ENCODE measurements around the gene CLEC4G.
"Not testable (repeated sequence)": the region's sequence is repeated elsewhere in the genome, so short reads cannot be mapped to it uniquely, and the experiment has no call there.

Gene CLEC4G

DNA sequence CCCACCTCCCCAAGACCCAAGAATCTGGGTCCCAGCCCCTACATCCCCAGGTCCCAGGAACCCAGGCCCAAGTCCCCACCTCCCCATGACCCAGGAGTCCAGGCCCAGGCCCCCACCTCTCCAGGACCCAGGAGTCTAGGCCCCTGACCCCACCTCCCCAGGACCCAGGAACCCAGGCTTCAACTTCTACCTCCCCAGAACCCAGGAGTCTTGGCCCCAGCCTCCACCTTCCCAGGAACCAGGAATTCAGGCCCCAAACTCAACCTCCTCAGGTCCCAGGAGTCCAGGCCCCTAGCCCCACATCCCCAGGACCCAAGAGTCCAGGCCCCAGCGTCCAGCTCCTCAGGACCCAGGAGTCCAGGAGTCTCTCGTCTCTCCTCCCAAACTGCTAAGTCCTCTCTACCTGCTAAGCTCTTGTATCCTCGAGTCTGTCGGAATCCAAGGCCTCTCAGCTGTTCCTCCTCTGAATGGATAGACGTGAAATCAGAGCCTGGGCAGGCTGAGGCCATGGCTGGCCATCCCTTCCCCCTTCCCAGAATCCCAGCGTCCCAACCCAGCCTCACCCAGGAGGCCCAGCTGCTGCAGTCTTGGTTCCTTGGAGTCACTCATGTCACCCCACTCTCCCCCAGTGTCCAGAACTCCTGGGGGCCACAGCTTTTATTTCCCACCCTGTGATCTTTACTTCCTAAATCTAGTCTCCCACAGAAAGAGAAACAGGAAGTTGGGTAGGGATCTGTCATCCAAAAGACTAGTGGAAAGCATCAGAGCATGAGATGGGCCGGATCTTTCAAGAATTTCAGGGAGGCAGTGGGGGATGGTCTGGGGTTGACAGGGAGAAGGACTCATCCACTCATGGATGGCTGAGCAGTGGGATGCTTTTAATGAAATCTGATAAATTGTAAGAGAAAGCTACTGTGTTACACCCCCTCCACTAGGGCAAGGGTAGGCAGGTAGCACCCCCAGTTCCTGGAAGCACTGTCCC is 15.3 kb upstream of the CLEC4G start, which contains the start of gene CD209:
CD209 (minus strand) TSS at position 632 of the 982 bp plus-strand sequence; CDS start at position 609, 23 bp downstream.
- DNase-seq (ENCODE audit: low read depth) = no peak

DNA sequence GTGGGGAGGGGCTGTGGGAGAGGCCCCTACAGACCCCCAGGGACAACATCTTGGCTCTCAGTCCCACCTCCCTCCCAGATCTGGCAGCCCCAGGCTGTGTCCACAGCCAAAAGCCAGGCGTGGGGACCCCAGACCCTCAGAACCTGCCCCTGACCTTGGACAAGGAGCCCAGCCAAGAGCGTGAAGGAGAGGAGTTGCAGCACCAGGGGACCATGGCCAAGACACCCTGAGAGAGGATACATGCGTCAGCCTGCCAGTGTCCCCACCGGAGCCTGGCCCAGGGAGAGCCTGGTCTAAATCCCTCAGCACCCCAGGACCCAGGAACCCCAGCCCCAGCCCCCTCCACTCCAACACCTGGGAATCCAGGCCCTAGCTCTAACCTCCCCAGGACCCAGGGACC is 14.4 kb upstream of the CLEC4G start:
- not testable (repeated sequence) for DNase-seq (ENCODE audit: low read depth)

DNA sequence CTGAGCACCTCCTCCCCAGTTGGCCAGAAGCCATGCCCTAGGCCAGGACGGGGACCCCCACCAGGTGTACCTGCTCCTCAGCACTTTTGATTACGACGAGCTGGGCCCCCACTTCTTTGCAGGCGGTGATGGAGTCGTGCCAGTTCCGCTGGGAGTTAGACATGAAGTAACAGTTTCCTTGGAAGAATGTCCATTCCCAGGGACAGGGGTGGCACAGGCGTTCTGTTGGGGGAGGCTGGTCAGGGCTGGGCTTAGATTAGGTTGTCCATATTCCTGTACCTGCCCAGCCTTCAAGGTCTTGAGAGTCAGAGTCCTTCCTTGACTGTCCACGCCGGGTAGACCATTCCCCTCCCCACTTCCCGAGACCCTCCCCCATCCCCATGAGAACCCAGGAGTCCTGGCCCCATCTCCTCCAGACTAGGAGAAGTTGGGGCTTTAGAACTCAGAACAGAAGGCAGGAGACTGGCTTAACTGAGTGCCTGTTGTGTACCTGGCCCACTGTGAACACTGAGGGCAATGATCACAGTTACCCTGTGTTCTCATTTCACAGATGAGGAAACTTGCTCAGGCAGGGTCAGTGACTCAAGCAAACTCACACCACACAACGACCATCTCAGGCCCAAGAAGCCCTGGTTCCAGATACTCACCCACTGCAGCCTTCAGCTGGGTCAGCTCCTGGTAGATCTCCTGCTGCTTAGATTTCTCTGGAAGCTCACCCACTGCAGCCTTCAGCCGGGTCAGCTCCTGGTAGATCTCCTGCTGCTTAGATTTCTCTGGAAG is 13.2 kb upstream of the CLEC4G start:
- no peak for DNase-seq (ENCODE audit: low read depth)

DNA sequence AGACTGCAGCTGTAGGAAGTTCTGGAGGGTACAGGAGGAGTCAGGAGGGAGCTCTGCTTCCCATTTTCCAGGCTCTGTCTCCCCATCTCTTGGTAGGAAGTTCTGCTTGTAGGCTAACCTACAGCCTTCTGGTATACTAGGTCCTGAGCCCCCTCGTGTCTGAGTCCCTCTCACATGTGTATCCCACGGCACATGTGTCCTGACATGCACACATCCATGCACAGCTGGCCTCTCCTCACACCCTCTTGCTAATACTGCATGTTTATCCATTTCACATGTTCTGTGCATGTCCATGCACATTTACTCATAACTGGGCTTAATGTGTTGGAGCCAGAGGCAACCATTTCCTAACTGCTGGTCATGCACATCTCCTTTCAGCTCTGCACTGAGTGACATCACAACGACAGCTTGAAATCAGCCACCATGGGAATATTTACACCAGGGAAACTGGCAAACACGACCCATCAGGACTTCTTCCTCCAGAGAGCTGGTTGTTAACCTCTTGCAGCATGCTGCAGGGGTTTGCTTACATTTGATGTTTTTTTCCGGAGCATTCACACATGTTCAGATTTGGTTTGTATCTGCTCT is 12.4 kb upstream of the CLEC4G start:
- DNase-seq (ENCODE audit: low read depth) = no peak

DNA sequence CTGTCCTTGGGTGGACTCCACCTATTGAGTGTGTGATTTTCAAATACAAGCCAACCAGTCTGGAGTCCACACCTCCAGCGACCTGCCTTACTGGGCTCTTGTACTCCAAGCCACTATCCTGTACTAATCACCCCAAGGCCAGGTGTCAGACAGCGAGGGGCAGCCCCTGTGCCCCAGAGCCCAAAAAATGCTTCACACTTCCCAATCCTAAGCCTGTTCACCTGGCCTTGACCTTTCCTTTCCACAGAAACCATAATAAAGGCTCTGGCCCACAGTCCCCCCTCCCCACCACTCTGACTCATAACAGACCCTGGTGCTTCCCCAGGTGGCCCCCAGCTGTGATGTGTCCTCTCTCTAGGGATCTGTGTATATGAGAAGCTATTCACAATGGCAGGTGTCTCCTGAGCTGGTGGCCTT is 11.5 kb upstream of the CLEC4G start:
- DNase-seq (ENCODE audit: low read depth) = no peak

DNA sequence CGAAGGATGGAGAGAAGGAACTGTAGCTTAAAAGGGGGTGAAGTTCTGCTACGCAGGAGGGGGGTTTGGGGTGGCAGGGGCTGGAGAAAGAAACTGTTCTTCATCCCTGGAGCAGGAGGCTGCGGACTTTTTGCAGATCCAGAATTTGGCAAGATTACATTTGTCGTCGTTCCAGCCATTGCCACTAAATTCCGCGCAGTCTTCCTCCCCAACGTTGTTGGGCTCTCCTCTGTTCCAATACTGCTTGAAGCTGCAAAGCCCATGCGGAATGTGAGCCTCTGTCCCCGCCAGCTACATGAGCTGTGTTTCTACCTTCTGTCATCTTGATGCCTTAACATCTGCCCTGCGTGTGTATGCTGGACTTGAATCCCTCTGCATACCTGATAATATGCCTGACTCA is 11.1 kb upstream of the CLEC4G start:
- DNase-seq (ENCODE audit: low read depth) = no peak

DNA sequence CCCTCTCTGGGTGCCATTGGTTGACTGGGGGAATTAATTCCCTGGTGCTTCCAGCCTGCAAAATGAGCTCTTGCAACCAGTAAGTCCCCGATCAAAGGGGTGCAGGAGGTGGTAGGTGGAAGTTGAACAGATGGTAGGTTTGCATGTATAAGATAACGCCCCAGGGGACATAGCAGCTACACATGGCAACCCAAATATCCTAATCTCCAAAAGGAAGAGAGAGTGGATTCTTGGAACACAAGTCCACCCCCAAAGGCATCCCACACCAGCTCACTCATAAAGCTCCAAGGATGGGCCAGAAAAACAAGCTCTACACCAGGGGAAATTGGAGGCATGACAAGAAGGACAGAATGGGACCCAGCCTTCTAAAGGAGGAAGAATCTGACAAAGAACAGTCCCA is 10.7 kb upstream of the CLEC4G start:
- DNase-seq (ENCODE audit: low read depth) = no peak

DNA sequence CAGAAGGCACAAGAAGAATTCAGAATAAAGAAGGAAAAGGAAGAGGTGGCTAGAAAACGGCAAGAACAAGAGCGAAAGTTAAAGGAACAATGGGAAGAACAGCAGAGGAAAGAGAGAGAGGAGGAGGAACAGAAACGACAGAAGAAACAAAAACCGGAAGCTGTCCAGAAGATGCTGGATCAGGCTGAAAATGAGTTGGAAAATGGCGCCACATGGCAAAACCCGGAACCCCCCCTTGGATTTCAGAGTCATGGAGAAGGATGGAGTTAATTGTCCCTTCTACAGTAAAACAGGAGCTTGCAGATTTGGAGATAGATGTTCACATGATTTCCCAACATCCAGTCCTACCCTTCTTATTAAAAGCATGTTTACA is 8.8 kb upstream of the CLEC4G start:
- DNase-seq (ENCODE audit: low read depth) = no peak

DNA sequence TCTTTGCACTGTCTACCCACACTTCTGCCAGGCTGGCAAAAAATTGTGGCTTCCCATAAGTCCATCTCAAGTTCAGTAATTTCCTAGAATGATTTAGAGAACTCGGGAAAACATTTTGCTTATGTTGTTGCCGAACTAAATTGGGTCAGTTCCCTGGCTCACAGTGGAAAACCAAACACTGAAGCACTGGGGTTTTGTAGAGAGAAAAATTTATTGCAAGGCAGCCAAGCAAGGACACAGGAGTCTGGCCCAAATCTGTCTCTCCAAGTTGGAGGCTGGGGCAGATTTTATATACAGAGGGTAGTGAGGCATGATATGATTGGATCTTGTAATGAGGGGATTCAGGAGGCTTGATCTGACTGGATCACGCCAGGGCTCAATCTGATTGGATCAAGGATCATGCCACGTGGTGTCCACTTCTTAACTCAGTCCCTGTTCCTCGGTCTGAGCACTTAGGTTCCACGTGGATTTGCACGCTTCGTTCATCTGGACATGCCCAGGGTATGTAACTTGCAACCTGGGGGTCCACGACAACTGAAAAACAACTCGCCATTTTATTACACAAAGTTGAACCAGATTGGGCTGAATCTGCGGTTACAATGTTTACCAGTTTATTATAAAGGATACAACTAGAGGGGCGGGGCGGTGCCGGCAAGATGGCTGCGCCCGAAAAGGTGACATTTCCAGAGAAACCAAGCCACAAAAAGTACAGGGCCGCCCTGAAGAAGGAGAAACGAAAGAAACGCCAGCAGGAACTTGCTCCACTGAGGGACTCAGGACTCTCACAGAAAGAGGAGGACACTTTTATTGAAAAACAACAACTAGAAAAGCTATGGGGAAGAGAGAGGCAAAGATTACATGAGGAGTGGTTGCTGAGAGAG is 8.1 kb upstream of the CLEC4G start:
- no peak for DNase-seq (ENCODE audit: low read depth)

DNA sequence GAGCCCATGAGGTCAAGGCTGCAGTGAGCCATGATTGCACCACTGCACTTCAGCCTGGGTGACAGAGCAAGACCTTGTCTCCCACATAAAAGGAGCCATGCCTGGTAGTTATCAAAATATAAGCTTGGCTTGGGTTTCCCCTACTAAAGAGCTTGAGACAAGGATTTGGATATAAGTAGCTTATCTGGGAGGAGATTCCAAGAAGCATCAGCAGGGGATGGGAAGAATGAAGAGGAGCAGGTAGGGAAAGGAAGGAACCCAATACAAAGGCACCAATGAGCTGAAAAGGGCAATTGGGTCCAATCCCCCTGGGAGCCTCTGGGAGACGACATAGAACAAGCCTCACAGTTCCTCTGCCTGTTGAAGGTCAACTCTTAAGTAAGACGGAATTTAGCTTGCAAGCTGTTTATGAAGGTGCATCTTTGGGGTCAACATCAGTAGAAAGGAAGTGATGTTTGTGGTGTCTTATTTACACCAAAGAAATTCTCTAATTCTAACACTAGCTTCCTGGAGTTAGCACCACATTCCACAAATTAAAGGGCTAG is 7.4 kb upstream of the CLEC4G start:
- DNase-seq (ENCODE audit: low read depth) = no peak

DNA sequence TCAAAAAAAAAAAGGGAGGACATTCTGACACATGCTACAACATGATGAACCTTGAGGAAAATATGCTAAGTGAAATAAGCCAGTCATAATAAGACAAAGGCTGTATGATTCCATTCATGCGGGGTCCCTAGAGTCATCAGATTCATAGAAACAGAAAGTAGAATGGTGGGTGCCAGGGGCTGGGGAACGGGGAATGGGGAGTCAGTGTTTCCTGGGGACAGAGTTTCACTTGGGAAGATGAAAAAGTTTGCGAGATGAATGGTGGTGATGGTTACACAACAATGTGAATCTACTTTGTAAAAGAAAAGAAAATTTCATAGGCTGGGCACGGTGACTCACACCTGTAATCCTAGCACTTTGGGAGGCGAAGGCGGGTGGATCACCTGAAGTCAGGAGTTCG is 6.1 kb upstream of the CLEC4G start:
- DNase-seq (ENCODE audit: low read depth) = no peak

DNA sequence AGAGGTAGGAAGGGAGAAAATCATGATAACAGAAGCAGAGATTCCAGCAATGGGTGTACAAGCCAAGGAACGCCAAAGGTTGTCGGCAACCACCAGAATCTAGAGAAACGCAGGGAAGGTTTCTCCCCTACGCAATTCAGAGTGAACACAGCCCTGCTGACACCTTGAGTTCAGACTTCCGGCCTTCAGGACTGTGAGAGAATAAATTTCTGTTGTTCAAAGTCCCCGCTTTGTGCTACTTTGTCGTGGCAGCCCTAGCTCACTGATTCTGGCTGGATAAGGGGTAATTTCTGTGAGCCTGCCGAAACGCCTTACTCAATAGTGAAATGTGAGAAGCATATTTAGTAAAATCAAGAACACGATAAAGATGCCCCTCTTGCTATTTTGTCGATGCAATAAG is 5.3 kb upstream of the CLEC4G start:
- no peak for DNase-seq (ENCODE audit: low read depth)

DNA sequence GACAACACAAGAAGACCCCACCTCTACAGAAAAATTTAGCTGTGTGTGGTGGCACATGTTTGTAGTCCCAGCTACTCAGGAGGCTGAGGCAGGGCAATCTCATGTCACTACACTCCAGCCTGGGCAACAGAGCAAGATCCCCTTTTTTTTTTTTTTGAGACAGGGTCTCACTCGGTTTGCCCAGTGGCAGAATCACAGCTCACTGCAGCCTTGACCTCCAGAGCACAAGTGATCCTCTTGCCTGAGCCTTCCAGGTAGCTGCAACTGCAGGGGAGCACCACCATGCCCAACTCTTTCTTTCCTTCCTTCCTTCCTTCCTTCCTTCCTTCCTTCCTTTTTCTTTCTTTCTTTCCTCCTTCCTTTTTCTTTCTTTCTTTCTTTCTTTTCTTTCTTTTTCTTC is 4.2 kb upstream of the CLEC4G start:
- DNase-seq (ENCODE audit: low read depth) = no peak

DNA sequence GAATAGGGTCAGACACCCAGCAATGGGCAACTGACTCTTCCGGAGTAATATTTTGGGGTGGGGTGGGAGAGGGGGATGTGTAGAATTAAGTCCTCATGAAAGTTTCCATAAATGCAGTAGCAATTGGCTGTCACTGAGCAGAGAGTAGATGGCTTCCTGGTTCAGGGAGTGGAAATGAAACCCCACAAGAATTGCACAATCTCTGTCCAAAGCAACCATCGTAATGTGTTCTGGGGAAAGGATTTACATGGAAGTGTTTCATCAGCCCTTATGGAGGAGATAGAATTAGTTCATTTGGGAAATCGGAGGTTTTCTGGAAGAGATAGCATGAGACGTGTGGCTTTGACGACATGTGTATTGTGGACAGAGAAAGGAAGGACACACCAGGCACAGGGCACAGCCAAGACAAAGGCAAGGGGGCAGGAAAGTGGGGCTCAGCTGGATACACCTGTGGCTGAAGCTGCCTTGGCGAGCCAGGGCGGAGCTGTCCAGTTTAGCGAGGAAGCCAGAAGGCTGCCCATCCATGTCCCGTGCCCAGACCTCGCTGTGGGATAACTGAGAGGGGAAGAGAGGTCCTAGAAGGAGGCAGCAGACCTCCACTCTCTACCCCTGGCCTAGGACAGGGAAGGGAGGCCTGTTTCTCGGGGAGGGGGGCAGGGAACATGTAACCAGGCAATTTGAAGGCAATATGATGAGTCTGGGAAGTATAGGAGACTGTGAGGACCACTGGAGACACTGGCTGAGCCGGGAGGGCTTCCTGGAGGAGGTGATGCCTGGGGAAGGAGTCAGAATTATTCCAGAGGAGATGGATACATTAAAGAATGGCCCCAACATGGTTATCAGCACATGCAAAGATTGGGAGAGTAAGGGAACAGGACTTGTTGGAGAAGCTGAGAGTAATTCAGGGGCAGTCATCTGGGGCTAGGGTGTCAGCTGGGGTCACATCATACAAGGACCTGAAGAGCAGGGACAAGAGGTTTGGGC is 2.6 kb upstream of the CLEC4G start:
- DNase-seq (ENCODE audit: low read depth) = no peak

DNA sequence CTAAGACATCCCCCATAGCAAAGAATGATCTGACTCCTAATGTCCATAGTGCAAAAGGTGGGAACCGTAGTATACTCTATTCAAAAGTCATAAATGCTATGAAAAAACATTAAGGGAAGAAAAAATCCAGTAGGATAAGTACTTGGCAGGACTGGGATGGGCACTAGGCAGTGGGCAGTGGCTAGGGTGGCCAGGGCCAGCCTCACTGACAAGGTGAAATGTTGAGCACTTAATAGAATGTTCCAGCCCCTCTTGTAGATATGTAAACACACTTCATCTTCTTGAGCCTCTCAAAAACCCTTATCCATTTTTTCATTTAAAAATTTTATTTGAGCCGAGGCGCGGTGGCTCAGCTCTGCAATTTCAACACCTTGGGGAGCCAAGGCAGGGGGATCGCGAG is 1.5 kb upstream of the CLEC4G start:
- no peak for DNase-seq (ENCODE audit: low read depth)

DNA sequence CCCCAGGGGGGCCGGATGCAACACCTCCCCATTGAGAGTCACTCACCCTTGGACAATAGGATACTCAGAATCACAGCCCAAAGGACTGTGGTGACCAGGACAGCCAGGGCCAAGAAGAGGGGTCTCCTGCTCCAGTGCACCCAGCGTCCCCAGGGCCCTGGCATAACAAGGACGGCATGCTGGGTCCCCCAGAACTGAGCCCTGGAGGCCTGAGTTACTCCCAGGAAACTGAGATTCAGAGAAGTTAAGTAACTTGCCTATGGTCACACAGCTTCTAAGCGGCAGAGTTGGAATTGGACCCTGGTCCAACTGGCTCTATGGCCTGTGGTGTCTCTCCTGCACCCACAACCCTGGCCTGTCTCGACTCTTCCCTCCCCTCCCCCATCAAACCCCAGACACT is 295 bp downstream of the CLEC4G start:
- DNase-seq (ENCODE audit: low read depth) = no peak

DNA sequence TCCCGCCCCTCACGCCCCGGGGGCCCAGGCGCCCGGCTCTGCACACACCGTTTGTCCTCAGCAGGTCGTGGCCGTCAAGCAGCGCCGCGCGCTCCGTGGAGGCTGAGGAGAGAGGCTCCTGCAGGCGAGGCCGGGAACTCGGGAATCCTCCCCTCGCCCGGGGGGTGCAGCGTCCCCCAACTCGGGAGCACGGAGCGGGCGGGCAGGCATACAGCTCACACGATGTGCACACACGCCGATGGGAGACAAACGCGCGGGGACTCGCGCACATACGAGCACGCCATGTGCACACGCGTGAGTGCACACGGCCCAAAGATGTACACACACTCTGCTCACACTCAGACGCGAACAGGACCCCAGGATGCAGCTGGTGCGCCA is 703 bp downstream of the CLEC4G start:
- DNase-seq (ENCODE audit: low read depth) = no peak

DNA sequence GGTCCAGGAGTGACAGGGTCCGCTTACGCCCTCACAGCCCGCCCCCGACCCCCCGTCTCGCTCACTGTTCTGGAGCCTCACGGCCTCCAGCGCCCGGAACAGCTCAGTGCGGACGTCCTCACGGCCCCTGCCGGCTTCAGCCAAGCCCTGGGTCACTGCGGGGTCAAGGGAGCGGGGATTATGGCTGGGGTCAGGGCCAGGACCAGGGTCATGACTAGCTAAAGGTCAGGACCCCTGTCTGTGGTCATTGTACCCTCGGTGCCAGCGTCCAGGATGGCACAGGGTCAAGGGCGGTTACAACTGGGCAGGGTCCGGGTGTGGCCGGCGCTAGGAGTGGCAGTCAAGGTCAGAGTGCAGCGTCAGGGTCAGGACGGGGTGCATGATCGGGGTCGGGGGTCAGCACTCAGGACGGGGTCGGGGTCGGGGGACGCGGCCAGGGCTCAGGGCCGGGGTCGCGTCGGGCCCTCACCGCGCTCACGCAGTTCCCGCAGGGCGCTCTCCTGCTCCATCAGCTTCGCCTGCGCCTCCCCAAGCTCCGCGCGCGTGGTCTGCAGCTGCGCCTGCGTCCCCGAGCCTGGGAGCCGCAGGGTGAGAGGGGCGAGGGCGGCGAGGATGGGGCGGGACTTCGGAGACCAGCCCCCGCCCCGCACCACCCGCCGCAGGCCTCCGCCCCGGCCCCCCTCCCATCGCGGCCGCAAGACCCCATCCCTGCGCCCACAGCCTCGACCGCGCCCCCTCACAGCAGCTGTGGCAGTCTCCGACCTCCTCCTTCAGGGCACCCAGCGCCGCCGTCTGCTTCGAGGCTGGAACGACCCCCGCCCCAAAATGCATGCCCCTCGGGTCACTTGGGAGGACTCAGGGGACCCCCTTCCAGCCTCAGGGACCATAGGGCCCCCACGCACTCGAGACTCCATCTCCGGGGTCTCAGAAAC is 1.4 kb downstream of the CLEC4G start:
- no peak for DNase-seq (ENCODE audit: low read depth)

DNA sequence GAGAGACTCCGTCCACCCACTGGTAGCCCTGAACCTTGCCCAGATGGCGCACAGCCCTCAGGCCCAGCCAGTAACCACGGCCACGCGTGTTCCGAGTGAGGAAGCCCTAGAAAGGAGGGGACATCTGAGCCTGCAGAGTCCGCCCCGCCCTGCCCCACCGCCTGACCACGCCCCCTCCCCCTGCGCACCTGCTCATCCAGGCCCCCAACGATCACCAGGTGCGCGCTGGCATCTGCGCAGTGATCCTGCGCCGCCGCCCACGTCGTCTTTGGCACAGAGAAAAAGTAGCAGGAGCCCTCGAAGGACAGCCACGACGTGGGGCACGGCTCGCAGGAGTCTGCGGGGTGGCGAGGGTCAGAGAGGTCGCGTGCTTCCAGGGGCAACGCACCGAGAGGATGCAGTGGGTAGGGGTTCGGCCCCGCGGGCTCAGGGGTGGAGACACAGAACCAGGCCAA is 2.1 kb downstream of the CLEC4G start:
- DNase-seq (ENCODE audit: low read depth) = no peak

Data from stimulated activated CD8-positive, alpha-beta memory T cell treated with anti-CD3 and anti-CD28 coated beads, Interleukin-15, amount 100 ng/mL, for 1 hour (primary cell).